NOMO-1 (cell line): ENCODE results near the gene KIF26B.
"Not testable (repeated sequence)": the region's sequence is repeated elsewhere in the genome, so short reads cannot be mapped to it uniquely, and the experiment has no call there.

Experiments used
- DNase-seq, 2 experiments: peaks; one replicate each; lab custom pipeline; 2025; ENCODE audit not compliant: unreplicated experiment in 2 of 2; lab: John Stamatoyannopoulos, UW

Gene KIF26B

GRCh38 chr1:245311887-245312536 is 157.2 kb downstream of the KIF26B start:
- no peak for DNase-seq

DNA sequence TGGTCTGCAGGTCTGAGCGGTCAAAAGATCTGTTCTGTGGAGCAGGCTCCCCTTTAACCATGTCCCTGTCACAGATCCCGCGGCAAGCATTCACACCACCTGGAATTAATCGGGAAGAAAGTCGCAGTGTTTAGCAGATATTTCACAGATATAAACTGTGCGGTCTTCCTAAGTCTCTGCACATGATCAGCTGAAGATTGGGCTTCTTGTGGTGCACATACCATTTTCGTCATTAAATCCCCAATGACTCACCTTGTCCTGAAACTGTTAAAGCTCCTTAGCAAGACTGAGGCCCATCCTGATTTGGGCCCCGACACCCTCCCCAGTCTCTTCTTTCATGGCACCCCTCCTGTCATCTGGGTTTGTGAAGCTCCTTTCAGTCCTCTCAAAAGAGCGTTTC is 158.8 kb downstream of the KIF26B start:
- DNase-seq: no peak

- no peak for DNase-seq
Observed at GRCh38 chr1:245316784-245317183, 162.0 kb downstream of the KIF26B start.

DNA sequence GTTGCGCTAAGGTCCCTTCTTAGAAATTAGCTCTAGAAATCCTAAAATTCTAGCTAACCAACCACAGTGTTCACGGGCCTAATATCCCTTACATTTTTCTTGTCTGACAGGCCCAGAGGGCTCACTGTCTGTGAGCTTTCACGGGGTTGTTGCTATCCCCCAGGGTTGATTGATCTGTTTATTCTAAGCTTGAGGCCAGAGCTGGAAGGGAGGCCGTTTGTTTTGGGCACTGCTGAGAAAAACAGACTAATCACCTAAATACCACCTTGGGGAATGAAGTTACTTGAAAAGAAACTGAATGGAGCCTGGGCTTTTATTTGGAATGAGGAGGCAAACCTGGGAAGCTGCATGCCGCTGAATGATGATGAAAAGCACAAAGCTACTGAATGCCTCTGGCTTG is 162.4 kb downstream of the KIF26B start:
- no peak for DNase-seq

DNA sequence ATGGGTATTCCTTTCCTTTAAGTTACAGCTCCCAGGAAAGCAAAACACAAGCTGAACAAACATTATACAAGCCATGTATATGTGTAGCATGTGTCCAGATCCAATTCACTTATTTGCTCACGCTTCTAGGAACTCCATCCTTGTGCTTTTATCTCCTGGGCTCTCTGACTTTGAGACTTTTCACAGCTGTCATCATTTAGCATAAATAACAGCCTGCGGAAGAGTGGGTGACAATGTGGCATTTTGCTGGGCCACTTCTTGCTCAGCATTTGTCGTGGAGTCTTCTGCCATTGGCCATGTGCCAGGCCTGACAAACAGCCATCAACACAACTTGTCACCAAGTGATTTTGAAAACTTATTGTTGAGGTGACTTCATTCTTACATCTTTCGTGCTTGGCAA is 164.3 kb downstream of the KIF26B start:
- DNase-seq: no peak

DNA sequence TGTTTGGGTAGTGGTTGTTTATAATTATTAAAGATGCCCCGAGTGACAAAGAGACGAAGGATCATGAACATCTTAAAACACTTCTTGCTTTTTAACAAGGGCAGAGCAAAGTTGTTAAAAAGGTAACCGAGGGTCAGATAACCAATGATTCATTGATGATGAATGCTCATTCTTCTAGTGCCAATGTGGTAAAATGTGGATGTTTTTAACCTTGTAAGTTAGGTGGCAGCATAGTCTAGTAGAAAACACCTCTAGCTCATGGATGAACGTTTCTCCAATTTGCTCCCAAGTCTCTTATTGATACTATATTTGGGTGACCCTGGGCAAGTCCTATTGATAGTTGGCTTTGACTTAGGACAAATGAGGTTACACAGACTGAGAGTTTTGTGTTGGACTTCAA is 167.9 kb downstream of the KIF26B start:
- peak in 1 of 2 experiments; percentile 4 for DNase-seq

- DNase-seq: not testable (repeated sequence)
Observed at GRCh38 chr1:245323765-245324164, 169.0 kb downstream of the KIF26B start.

DNA sequence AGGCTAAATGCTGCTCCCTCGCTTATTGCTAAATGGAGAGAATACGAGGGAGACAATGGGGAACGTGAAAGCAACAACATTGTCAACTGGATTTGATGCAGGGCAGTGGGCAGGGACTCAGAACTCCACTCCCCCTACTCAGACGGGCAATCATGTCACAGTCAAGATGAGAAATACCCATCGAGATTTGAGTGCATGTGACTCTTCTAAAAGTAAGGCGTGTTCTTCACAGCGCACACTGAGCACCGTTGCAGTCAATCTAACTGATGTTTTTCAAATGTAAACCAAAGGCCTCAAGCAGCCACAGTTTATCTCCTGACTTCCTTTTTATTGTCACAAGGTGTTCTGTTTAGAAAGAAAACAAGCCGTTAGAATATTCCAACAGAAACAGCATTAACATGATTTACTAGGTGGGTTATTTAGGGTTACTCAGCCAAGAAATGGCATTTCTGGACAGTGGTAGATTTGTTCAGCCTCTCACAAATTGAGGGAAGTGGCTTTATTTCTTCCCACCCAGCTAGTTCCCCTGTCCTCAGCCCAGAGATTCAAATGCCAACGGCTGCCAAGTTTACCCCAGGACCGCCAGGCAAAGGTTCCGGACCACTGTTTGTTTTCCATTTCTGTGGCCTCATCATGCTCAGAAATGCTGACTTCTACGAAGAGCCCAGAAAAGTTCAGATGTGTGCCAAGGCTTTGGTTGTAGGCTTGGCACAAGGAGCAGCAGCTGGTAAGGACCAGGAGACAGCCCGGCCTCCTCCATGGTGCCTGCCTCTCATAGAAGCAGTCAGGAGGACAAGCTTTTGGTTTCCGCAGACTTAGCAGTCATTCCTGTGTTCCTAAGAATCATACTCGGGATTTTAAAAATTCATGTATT is 171.4 kb downstream of the KIF26B start:
- no peak for DNase-seq

DNA sequence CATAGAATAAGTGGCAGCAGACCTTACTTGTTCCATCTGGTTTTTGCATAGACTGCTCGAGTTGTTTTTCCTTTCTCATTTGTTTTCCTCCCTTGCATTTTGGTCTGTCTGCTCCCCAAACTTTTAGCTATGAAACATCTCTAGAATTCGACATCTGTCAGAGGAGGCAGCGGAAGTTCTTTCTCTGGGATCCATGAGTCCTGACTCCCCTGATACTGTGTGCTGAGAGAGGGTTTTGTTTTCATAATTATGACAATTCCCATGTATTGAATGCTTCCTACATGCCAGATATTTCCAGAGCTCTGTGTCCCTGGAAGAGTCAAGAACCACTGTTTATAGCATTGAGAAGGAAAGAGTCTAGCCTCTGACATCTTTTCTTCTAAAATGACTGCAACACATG is 172.6 kb downstream of the KIF26B start:
- DNase-seq: no peak

GRCh38 chr1:245327842-245328241 is 173.1 kb downstream of the KIF26B start:
- no peak for DNase-seq

GRCh38 chr1:245330951-245331350 is 176.2 kb downstream of the KIF26B start:
- no peak for DNase-seq

DNA sequence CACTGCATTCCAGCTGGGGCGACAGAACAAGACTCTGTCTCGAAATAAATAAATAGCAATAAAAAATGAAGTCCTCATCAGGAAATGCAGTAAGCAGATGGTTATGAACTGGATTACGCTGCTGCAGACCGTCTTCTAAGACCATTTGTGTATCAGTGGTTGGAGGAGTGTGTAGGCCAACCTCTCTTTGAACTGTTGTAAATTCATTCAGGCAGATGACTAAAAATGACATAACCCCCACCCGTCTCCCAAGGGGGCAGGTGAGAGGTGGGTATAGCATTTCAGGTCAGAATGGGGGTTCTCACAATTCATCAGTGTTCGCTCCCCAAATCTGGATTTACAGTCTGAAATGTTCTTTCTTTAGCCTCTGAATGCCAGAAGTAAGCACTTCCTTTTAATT is 177.3 kb downstream of the KIF26B start:
- no peak for DNase-seq

- no peak for DNase-seq
Observed at GRCh38 chr1:245332513-245332912, 177.7 kb downstream of the KIF26B start.

DNA sequence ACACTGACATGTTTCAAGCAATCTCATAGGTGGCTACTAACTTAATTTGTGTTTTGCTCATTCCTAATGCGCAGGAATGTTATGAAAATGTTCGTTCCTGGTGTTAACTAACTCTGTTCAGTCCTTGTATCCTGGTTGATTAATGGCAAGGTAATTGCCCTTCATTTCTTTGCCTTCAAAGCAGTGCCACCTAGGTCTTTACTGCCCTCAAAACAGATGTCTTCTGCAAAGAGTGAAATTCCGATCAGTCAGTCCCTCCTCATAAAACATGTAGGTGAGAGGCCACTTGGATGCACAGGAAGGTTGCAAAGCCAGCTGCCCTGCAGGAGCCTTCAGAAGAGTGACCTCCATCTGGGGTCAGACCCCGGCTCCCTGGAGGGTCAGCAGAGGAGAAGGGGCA is 179.4 kb downstream of the KIF26B start:
- DNase-seq: no peak

- DNase-seq: no peak
Observed at GRCh38 chr1:245334827-245335490, 180.2 kb downstream of the KIF26B start.

DNA sequence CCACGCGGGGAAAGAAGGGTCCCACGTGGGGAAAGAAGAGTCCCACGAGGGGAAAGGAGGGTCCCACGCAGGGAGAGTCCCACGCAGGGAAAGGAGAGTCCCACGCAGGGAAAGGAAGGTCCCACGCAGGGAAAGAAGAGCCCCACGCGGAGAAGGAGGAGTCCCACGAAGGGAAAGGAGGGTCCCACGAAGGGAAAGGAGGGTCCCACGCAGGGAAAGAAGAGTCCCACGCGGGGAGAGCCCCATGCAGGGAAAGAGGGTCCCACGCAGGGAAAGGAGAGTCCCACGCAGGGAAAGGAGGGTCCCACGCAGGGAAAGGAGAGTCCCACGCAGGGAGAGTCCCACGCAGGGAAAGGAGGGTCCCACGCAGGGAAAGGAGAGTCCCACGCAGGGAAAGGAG is 180.9 kb downstream of the KIF26B start:
- not testable (repeated sequence) for DNase-seq

GRCh38 chr1:245336149-245336983 is 181.6 kb downstream of the KIF26B start:
- DNase-seq: no peak

- not testable (repeated sequence) for DNase-seq
Observed at GRCh38 chr1:245336984-245337355, 182.2 kb downstream of the KIF26B start.

GRCh38 chr1:245337829-245338484 is 183.2 kb downstream of the KIF26B start:
- DNase-seq: peak; percentile 5 to 14

DNA sequence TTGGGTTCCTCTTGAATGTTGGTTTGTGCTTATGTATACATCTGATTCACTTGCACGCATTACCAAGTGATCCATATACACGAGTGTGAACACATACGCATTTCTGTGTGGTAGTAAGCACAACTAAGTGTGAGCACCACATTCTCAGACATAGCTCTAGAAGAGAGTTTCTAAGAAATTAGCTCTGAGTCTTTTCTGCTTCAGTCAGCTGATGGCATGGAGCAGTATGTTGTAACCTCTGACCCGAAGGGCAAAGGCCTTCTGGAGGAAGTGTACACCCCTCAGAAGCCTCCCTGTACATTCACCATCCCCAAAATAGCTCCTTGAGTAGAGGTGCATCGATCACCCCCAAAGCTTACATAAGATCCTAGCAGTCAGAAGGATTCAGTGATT is 183.7 kb downstream of the KIF26B start:
- no peak for DNase-seq
